ENCODE results near the gene MEIS2.

DNA sequence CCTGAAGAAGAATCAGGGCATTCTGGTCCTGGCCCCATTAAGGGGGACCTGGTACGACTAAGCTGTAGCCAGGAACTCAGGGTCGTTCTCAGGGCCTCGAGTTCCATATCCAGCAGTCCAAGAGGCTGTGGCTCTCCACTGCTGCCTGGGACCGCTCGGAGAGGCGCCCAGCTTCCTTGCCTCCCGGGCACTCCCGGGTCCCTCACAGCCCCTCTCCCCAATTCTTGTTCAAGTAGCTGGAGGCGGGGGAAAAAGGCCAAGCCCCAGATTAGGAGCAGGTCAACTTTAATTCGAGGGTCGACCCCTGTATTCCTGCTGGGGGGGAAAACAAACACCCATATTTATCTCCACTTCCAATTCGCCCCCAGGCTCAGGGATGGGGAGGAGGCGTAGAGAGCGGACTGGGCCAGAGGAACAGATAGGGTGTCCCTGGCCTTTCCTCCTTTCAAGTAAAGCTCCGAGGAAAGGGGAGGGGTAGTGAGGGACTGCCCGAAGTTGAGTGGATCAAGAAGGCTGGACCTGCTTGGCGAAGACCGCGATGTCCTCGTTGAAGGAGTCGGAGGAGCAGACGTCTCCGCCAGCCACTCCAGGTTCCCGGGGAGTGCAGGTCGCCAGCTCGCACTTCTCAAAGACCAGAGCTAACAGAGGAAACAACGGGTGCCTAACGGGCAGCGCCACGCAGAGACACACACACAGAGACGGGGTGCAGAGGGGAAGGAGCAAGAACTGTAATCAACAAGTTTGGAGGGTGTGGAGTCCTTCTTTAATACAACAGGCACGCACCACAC lies 4.4 kb downstream of the MEIS2 start:
- TF ChIP-seq, protein P1, sequence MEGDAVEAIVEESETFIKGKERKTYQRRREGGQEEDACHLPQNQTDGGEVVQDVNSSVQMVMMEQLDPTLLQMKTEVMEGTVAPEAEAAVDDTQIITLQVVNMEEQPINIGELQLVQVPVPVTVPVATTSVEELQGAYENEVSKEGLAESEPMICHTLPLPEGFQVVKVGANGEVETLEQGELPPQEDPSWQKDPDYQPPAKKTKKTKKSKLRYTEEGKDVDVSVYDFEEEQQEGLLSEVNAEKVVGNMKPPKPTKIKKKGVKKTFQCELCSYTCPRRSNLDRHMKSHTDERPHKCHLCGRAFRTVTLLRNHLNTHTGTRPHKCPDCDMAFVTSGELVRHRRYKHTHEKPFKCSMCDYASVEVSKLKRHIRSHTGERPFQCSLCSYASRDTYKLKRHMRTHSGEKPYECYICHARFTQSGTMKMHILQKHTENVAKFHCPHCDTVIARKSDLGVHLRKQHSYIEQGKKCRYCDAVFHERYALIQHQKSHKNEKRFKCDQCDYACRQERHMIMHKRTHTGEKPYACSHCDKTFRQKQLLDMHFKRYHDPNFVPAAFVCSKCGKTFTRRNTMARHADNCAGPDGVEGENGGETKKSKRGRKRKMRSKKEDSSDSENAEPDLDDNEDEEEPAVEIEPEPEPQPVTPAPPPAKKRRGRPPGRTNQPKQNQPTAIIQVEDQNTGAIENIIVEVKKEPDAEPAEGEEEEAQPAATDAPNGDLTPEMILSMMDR (IDR thresholded peaks at IDR 0.05) = no peak
- TF ChIP-seq POLR2A (IDR thresholded peaks at IDR 0.05) (no peak), POLR2AphosphoS5 (IDR thresholded peaks at IDR 0.05) (no peak), EP300 (IDR thresholded peaks at IDR 0.05) (no peak)
